Cardiac muscle cell (in vitro differentiated cells and primary cell): ENCODE data around the gene EYA4. TPM values are rescaled to one million over a fixed set of nuclear protein-coding genes. Genes with fewer than 3 reads are reported as not detected.

Source experiments
- DNase-seq, 2 donors: peaks; one replicate each; pipeline versions ENCODE4 v3.0.0 to v3.0.0-alpha.2; 2010 to 2017; ENCODE audit warnings: low read depth in 1 of 2, low spot score in 1 of 2
- H3K27ac ChIP-seq: fragments of 200-600 bp; sonication (generic); 2 replicates; pipeline ENCODE4 v1.5.1; 2016
- H3K27me3 ChIP-seq: fragments of 200-600 bp; sonication (generic); 2 replicates; pipeline ENCODE4 v1.6.0; 2016; ENCODE audit warnings: control low read depth
- H3K36me3 ChIP-seq: fragments of 200-600 bp; sonication (generic); 2 replicates; pipeline ENCODE4 v1.5.1; 2016; ENCODE audit warnings: control low read depth
- H3K4me1 ChIP-seq: fragments of 200-600 bp; sonication (generic); 2 replicates; pipeline ENCODE4 v1.8.1; 2017; ENCODE audit warnings: low read depth, mild to moderate bottlenecking, mixed run types
- H3K4me3 ChIP-seq: fragments of 200-600 bp; sonication (generic); 2 replicates; pipeline ENCODE4 v1.5.1; 2016; ENCODE audit warnings: mild to moderate bottlenecking
- H3K9me3 ChIP-seq: fragments of 200-600 bp; sonication (generic); 2 replicates; pipeline ENCODE4 v1.5.1; 2017; ENCODE audit warnings: low read depth, mild to moderate bottlenecking, control low read depth
- polyA plus RNA-seq: library from polyadenylated mRNA; unstranded; fragments of >200 nt; fragmentation: Nextera tagmentation; extraction: Ambion mirVana; gene quantifications from 2 replicates; pipeline ENCODE4 v1.2.1, GENCODE V29; 2016
- total RNA-seq: library from RNA; depleted of rRNA; stranded (reverse); fragments of >200 nt; gene quantifications from 2 replicates; pipeline ENCODE4 v1.2.3, GENCODE V29; 2016
- TF ChIP-seq, protein P1 (sequence below): IDR thresholded peaks from 2 replicates; pipeline ENCODE4 v1.5.1; 2012; ENCODE audit warnings: low read depth, mild to moderate bottlenecking, low read length

EYA4 gene
- total and polyA plus RNA-seq, 2 experiments from 2014 or later: 0.03 to 0.11 TPM

DNA sequence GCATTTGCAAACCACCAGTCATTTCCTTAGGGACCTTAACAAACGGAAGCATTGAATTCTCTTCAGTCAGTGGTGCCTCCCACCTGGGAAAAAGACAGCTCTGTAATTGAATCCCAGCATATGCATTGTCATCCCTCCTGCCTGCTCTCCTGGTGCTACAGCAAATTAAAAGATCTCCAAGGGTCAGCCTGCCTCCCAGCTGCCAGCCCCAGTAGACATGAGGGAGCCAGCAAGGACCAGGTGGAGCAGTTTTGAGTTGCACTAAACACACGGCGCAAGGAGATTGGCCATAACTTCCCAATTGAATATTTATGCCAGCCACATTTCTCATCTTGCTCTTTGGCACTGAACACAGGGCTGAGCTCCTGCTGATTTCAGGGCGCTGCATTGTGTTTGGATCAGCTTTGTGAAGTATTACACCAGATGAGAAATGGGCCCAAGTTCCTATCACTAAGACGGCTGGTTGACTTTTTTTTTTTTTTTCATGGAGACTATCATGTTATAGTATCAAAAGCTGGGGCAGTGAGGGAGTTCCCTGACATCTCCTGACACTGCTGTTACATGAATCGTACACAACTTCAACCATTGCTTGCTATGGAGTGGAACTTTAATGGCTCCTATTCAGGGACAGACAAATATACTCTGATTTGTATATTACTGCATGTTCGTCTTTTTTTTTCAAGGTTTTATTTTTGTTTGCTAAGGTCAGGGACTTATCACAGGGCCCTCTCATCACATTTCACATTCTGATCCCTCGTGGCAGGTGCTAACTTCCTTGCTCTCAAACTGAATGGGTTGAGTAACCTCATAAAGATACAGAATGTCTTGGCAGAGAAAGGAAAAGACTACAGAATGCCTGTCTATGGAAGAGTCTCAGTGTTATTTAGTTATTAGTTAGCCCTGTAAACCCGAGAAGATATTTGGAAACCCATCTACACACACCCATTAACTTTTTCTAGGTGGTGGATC lies 191.1 kb downstream of the EYA4 start:
- DNase-seq: no peak
- TF ChIP-seq, protein P1, sequence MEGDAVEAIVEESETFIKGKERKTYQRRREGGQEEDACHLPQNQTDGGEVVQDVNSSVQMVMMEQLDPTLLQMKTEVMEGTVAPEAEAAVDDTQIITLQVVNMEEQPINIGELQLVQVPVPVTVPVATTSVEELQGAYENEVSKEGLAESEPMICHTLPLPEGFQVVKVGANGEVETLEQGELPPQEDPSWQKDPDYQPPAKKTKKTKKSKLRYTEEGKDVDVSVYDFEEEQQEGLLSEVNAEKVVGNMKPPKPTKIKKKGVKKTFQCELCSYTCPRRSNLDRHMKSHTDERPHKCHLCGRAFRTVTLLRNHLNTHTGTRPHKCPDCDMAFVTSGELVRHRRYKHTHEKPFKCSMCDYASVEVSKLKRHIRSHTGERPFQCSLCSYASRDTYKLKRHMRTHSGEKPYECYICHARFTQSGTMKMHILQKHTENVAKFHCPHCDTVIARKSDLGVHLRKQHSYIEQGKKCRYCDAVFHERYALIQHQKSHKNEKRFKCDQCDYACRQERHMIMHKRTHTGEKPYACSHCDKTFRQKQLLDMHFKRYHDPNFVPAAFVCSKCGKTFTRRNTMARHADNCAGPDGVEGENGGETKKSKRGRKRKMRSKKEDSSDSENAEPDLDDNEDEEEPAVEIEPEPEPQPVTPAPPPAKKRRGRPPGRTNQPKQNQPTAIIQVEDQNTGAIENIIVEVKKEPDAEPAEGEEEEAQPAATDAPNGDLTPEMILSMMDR: no peak
- Histone ChIP-seq H3K36me3 (no peaks in the 10 kb centered on the region), H3K4me1 (no peaks in the 10 kb centered on the region), H3K27me3 (no peaks in the 10 kb centered on the region), H3K9me3 (peaks cover 4% of the 10 kb centered on the region), H3K27ac (no peak overlapping the region), H3K4me3 (no peak overlapping the region)

DNA sequence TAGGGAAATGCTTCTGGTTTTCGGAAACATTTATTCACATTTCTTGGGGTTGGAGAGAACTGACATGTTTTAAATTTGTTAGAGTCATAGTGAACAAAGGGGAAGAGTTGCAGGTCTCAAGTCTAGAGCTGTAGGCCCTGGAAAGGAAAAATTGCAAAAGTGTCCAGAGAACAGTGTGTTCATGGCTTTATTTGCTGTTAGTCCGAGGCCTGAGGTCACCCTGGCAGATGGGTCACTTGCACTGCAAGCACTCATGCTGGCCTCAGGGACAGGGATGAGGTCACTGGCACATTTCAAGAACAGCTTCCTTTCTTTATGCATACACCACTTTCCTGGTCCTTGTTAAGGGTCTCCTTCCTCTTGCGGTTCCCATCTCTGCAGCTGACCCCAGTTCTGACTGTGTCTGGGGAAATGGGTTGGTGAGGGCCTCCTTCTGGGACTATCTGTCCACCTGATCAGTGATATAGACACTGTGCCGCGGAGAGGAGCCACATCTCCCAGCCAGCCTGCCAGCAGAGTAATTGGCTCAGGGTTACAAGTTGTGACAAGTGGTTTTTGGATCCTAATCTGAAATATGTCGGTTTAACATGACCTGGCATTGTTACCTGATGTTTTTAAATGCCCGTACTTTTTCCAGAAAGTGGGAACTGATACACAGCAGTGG lies 194.0 kb downstream of the EYA4 start:
- DNase-seq: no peak
- H3K27ac ChIP-seq: no peak overlapping the region
- no peaks in the 10 kb centered on the region for H3K27me3 ChIP-seq
- no peaks in the 10 kb centered on the region for H3K36me3 ChIP-seq
- no peaks in the 10 kb centered on the region for H3K4me1 ChIP-seq
- H3K9me3 ChIP-seq: peaks cover under 1% of the 10 kb centered on the region
- TF ChIP-seq, protein P1: no peak
- H3K4me3 ChIP-seq: no peak overlapping the region

DNA sequence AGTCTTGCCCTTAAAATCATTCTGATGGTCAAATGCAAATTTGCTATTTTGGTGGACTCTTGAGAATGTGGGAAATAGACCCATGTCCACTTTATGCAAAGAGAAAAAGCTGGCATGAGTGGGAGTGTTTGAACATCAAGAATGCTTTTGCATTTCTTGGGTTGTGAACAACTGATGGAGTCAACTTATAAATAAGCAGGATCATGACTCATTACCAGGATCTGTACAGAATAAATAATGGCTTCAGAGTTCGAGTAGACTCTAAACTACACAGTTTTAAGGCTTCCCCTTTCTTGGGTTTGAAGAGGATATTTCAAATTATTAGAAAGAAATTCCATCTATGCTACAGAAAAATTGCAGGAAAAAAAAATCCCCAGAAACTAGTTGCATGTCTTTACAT lies 195.5 kb downstream of the EYA4 start:
- TF ChIP-seq, protein P1: no peak
- DNase-seq: no peak
- Histone ChIP-seq H3K4me3 (no peak overlapping the region), H3K27me3 (no peaks in the 10 kb centered on the region), H3K36me3 (no peaks in the 10 kb centered on the region), H3K27ac (no peak overlapping the region), H3K4me1 (no peaks in the 10 kb centered on the region), H3K9me3 (no peaks in the 10 kb centered on the region)

DNA sequence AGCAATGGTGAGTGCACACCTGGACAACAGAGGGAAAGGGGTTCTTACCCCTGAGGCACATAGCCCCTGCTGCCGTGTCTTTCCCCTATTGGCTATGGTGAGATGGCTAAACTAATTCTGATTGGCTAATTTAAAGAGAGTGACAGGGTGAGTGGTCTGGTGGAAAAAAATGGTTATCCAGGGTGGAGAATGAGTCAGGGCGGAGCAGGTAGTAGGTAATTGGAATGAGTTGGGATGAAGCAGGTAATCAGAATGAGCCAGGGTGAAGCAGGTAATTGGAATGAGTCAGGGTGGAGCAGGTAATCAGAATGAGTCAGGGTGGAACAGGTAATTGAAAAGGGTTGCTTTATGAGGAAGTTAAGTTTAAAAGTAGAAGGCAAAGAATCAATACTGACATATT lies 200.3 kb downstream of the EYA4 start:
- H3K36me3 ChIP-seq: no peaks in the 10 kb centered on the region
- H3K27ac ChIP-seq: no peak overlapping the region
- no peaks in the 10 kb centered on the region for H3K4me1 ChIP-seq
- no peaks in the 10 kb centered on the region for H3K9me3 ChIP-seq
- DNase-seq: no peak
- TF ChIP-seq, protein P1: no peak
- H3K4me3 ChIP-seq: no peak overlapping the region
- H3K27me3 ChIP-seq: no peaks in the 10 kb centered on the region

DNA sequence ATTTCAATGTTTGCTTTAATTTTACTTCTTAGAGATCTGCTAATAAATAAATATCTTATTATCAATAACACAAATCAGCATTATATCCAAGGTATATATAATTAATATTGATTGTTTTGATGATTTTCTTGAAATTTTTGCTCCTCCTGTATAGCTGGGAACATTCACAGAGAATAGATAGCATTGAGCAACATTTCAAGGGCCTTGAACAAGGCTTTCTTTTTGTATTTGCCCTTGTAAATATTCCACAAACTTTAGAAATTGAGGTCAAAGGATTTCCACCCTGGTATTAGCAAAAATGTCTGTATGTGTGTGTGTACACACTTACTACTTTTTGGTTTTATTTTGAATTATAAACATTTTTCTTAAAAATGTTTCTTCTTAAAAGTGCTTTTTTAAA lies 205.6 kb downstream of the EYA4 start:
- DNase-seq: no peak
- TF ChIP-seq, protein P1: no peak
- H3K4me1 ChIP-seq: no peaks in the 10 kb centered on the region

More for the DNA sequence above, 205.6 kb downstream of the EYA4 start:
- Histone ChIP-seq H3K9me3 (no peaks in the 10 kb centered on the region), H3K36me3 (no peaks in the 10 kb centered on the region), H3K4me3 (no peak overlapping the region), H3K27me3 (no peaks in the 10 kb centered on the region), H3K27ac (no peak overlapping the region)
